H1 (cell line): ENCODE data around the gene SLC30A9. TPM values are rescaled to one million over a fixed set of nuclear protein-coding genes. Genes with fewer than 3 reads are reported as not detected.

Experiments
- CTCF ChIA-PET: fragments of 300-600 bp; sonication (Branson Sonifier 250); formaldehyde crosslinking; loops from one replicate; lab custom pipeline; 2021; ENCODE audit not compliant: partially characterized antibody; lab: Charles Lee
- POLR2A ChIA-PET: fragments of 300-600 bp; sonication (Branson Sonifier 250); formaldehyde crosslinking; loops from one replicate; lab custom pipeline; 2021; ENCODE audit warnings: inconsistent platforms; ENCODE audit not compliant: partially characterized antibody; lab: Charles Lee
- DNase-seq, 2 experiments: peaks; one replicate each; pipeline versions ENCODE4 v3.0.0 to v3.0.0-alpha.2; 2010 to 2022; ENCODE audit warnings: low spot score in 2 of 2, low read depth in 1 of 2, mixed read lengths in 1 of 2
- FAIRE-seq: peaks from 2 replicates; lab custom pipeline; 2011; peaks lifted over from hg19 to GRCh38; lab: Jason Lieb, UNC
- H2AFZ ChIP-seq: 2 replicates; pipeline ENCODE4 v1.8.1; 2012; ENCODE audit warnings: low read length, inconsistent platforms
- H2AK5ac ChIP-seq: 2 replicates; pipeline ENCODE4 v1.6.1; 2013; ENCODE audit warnings: low read depth, low read length
- H2BK120ac ChIP-seq: replicated peaks from 2 replicates; pipeline ENCODE3; 2013; ENCODE audit warnings: low read depth, low read length, inconsistent platforms
- H2BK12ac ChIP-seq: 2 replicates; pipeline ENCODE4 v1.6.1; 2013; ENCODE audit warnings: low read depth, low read length
- H2BK15ac ChIP-seq: 2 replicates; pipeline ENCODE4 v1.6.1; 2013; ENCODE audit warnings: low read length
- H2BK20ac ChIP-seq: 2 replicates; pipeline ENCODE4 v1.6.1; 2013; ENCODE audit warnings: low read length
- H2BK5ac ChIP-seq: 2 replicates; pipeline ENCODE4 v1.6.1; 2013; ENCODE audit warnings: low read depth, low read length
- H3K14ac ChIP-seq: 2 replicates; pipeline ENCODE4 v1.6.1; 2013; ENCODE audit warnings: inconsistent platforms; ENCODE audit not compliant: insufficient read length
- H3K18ac ChIP-seq: 2 replicates; pipeline ENCODE4 v1.6.1; 2013; ENCODE audit warnings: low read length; ENCODE audit errors: extremely low read depth
- H3K23ac ChIP-seq: 2 replicates; pipeline ENCODE4 v1.6.1; 2013; ENCODE audit warnings: inconsistent platforms; ENCODE audit not compliant: insufficient read length
- H3K23me2 ChIP-seq: 2 replicates; pipeline ENCODE4 v1.6.1; 2013; ENCODE audit warnings: low read depth, low read length
- H3K27ac ChIP-seq: 2 replicates; pipeline ENCODE4 v1.6.1; 2011; ENCODE audit warnings: low read depth, low read length, inconsistent platforms
- H3K27me3 ChIP-seq, 4 experiments: replicated peaks in 1 of 4; 1 replicate in 1 of 4; 2 replicates in 3 of 4; pipeline versions ENCODE4 v1.6.1 to v1.8.1; 2011 to 2013; ENCODE audit warnings: low read length in 3 of 4, mild to moderate bottlenecking in 3 of 4, inconsistent platforms in 2 of 4, mixed read lengths in 2 of 4, moderate library complexity in 1 of 4; ENCODE audit not compliant: control insufficient read depth in 3 of 4, insufficient read depth in 3 of 4; ENCODE audit errors: extremely low read depth in 1 of 4
- H3K36me3 ChIP-seq, 4 experiments: 2 replicates each; pipeline versions ENCODE4 v1.6.1 to v1.8.1; 2011 to 2013; ENCODE audit warnings: mild to moderate bottlenecking in 4 of 4, low read length in 3 of 4, moderate library complexity in 2 of 4, control low read depth in 1 of 4, inconsistent platforms in 1 of 4; ENCODE audit not compliant: insufficient read depth in 4 of 4, control insufficient read depth in 2 of 4
- H3K4ac ChIP-seq: replicated peaks from 2 replicates; pipeline ENCODE3; 2013; ENCODE audit warnings: low read length, low read depth, mixed read lengths, inconsistent platforms; ENCODE audit not compliant: insufficient read length
- H3K4me1 ChIP-seq, 4 experiments: replicated peaks in 1 of 4; 1 replicate in 1 of 4; 2 replicates in 3 of 4; pipeline versions ENCODE4 v1.6.1 to v1.8.1; 2011 to 2013; ENCODE audit warnings: low read length in 3 of 4, inconsistent platforms in 2 of 4, mixed read lengths in 1 of 4; ENCODE audit not compliant: insufficient read depth in 4 of 4, control insufficient read depth in 3 of 4
- H3K4me2 ChIP-seq, 2 experiments: 2 replicates each; pipeline versions ENCODE4 v1.6.1 to v1.8.1; 2011 to 2013; ENCODE audit warnings: low read depth in 2 of 2, low read length in 2 of 2, control low read depth in 1 of 2, inconsistent platforms in 1 of 2, mild to moderate bottlenecking in 1 of 2; ENCODE audit not compliant: insufficient read depth in 1 of 2
- H3K4me3 ChIP-seq, 4 experiments: fragments of 200-600, 300-600 bp in 1 of 4; sonication (generic), shearing (Covaris generic), sonication (Bioruptor Twin) in 1 of 4; 2 replicates each; pipeline versions ENCODE4 v1.5.1 to v1.8.1; 2011 to 2016; ENCODE audit warnings: low read length in 4 of 4, low read depth in 3 of 4, control low read depth in 2 of 4, inconsistent platforms in 2 of 4, mild to moderate bottlenecking in 2 of 4, mixed read lengths in 1 of 4, moderate library complexity in 1 of 4; ENCODE audit not compliant: insufficient read depth in 2 of 4; ENCODE audit errors: extremely low read depth in 1 of 4
- H3K56ac ChIP-seq: replicated peaks from 2 replicates; pipeline ENCODE3; 2013; ENCODE audit warnings: low read depth, mild to moderate bottlenecking, mixed read lengths, low read length, inconsistent platforms; ENCODE audit not compliant: insufficient read length
- H3K79me1 ChIP-seq: 2 replicates; pipeline ENCODE4 v1.6.1; 2013; ENCODE audit warnings: low read depth, low read length, control low read depth
- H3K79me2 ChIP-seq, 2 experiments: 2 replicates each; pipeline versions ENCODE4 v1.6.1 to v1.8.1; 2012 to 2013; ENCODE audit warnings: low read length in 2 of 2, mild to moderate bottlenecking in 2 of 2, inconsistent platforms in 1 of 2; ENCODE audit not compliant: insufficient read depth in 2 of 2, control insufficient read depth in 1 of 2
- H3K9ac ChIP-seq, 4 experiments: replicated peaks in 1 of 4; 1 replicate in 1 of 4; 2 replicates in 3 of 4; pipeline versions ENCODE4 v1.6.1 to v1.8.1; 2011 to 2013; ENCODE audit warnings: low read depth in 3 of 4, low read length in 3 of 4, control low read depth in 2 of 4, mild to moderate bottlenecking in 2 of 4, moderate library complexity in 2 of 4, inconsistent platforms in 1 of 4; ENCODE audit errors: extremely low read depth in 1 of 4
- H3K9me3 ChIP-seq, 2 experiments: 2 replicates each; pipeline versions ENCODE4 v1.6.1 to v1.8.1; 2012 to 2013; ENCODE audit warnings: mild to moderate bottlenecking in 2 of 2, moderate library complexity in 2 of 2, control low read depth in 1 of 2, inconsistent platforms in 1 of 2, low read depth in 1 of 2, low read length in 1 of 2, mixed read lengths in 1 of 2; ENCODE audit not compliant: insufficient read depth in 2 of 2
- H4K20me1 ChIP-seq, 2 experiments: replicated peaks in 1 of 2; 2 replicates each; pipeline versions ENCODE3 to v1.8.1; 2011 to 2013; ENCODE audit warnings: inconsistent platforms in 2 of 2, low read length in 2 of 2, mild to moderate bottlenecking in 1 of 2; ENCODE audit not compliant: insufficient read depth in 2 of 2, control insufficient read depth in 1 of 2
- H4K5ac ChIP-seq: 2 replicates; pipeline ENCODE4 v1.6.1; 2013; ENCODE audit warnings: low read length, low read depth, mixed read lengths, inconsistent platforms; ENCODE audit not compliant: insufficient read length
- H4K8ac ChIP-seq: 2 replicates; pipeline ENCODE4 v1.8.0; 2013; ENCODE audit warnings: mild to moderate bottlenecking, moderate library complexity, low read length, inconsistent platforms; ENCODE audit not compliant: insufficient read depth; ENCODE audit errors: extremely low read depth
- H4K91ac ChIP-seq: replicated peaks from 2 replicates; pipeline ENCODE3; 2013; ENCODE audit warnings: low read length, mixed read lengths, inconsistent platforms; ENCODE audit not compliant: insufficient read length
- ATF3 ChIP-seq: IDR thresholded peaks from 2 replicates; pipeline ENCODE4 v1.6.1; 2011; ENCODE audit warnings: low read depth, mild to moderate bottlenecking, low read length; ENCODE audit not compliant: insufficient read depth
- CEBPB ChIP-seq: IDR thresholded peaks from 2 replicates; pipeline ENCODE4 v1.6.1; 2012; ENCODE audit warnings: low read depth, low read length
- CTCF ChIP-seq, 3 experiments: IDR thresholded peaks; 1 replicate in 2 of 3; 2 replicates in 1 of 3; pipeline versions ENCODE4 v1.5.1 to v1.6.1; 2011; ENCODE audit warnings: low read length in 3 of 3, mild to moderate bottlenecking in 3 of 3, inconsistent platforms in 2 of 3, low read depth in 1 of 3, moderate library complexity in 1 of 3; ENCODE audit not compliant: insufficient read depth in 1 of 3; ENCODE audit errors: control extremely low read depth in 1 of 3
- E2F6 ChIP-seq: IDR thresholded peaks from 2 replicates; pipeline ENCODE4 v1.6.1; 2012; ENCODE audit warnings: inconsistent platforms
- FOSL1 ChIP-seq: IDR thresholded peaks from 2 replicates; pipeline ENCODE4 v1.6.1; 2011; ENCODE audit warnings: mild to moderate bottlenecking, low read depth, low read length, moderate library complexity; ENCODE audit not compliant: insufficient read depth
- NRF1 ChIP-seq: IDR thresholded peaks from 2 replicates; pipeline ENCODE4 v1.6.1; 2011; ENCODE audit warnings: mild to moderate bottlenecking, low read depth, low read length, improper control_type of control experiment
- SIRT6 ChIP-seq: IDR thresholded peaks from one replicate; pipeline ENCODE4 v1.7.1; 2012; ENCODE audit warnings: low read length, inconsistent platforms
- SP1 ChIP-seq: IDR thresholded peaks from 2 replicates; pipeline ENCODE4 v1.6.1; 2011; ENCODE audit warnings: low read depth, low read length
- SRF ChIP-seq: IDR thresholded peaks from 2 replicates; pipeline ENCODE4 v1.6.1; 2011; ENCODE audit warnings: mild to moderate bottlenecking, low read depth, low read length, moderate library complexity
- TAF1 ChIP-seq: IDR thresholded peaks from 2 replicates; pipeline ENCODE4 v1.6.1; 2011; ENCODE audit warnings: mild to moderate bottlenecking, low read depth, low read length
- TAF7 ChIP-seq: optimal IDR thresholded peaks from 2 replicates; pipeline ENCODE3; 2011; ENCODE audit warnings: low read depth, mild to moderate bottlenecking, inconsistent platforms, low read length, moderate library complexity, borderline replicate concordance
- WGBS, 2 experiments: shearing (Covaris generic) in 1 of 2; methylation state at CpG; one replicate each; pipeline versions ENCODE4 v1.1.6 to v1.1.7; 2013 to 2015; ENCODE audit warnings: low lambda C conversion rate in 2 of 2, mixed read lengths in 2 of 2, inconsistent platforms in 1 of 2, low coverage in 1 of 2, missing lambda C conversion rate in 1 of 2; ENCODE audit not compliant: insufficient replicate concordance in 2 of 2, insufficient coverage in 1 of 2, insufficient read length in 1 of 2; ENCODE audit errors: extremely low coverage in 1 of 2, missing lambda C conversion rate in 1 of 2; 5-methylcytosine and 5-hydroxymethylcytosine counted together
- polyA plus RNA-seq, 7 experiments: library from polyadenylated mRNA; depleted of rRNA in 3 of 7; stranded (reverse) in 5 of 7; unstranded in 2 of 7; fragments of >200 nt in 5 of 7; fragments of 200-250 nt in 2 of 7; gene quantifications; 1 replicate in 5 of 7; 2 replicates in 1 of 7; 4 replicates in 1 of 7; pipeline versions ENCODE4 v1.2.1 to v1.2.3, GENCODE V29; 2011 to 2013; ENCODE audit warnings: missing spikeins in 2 of 7, mixed read lengths in 2 of 7
- total RNA-seq: library from RNA; stranded (reverse); fragmentation: NEBNext Ultra II Directional; extraction: Animal tissue kit (Norgen Biotek cat#: 25700); gene quantifications from 2 replicates; pipeline ENCODE4 v1.2.1, GENCODE V29; 2021

SLC30A9 gene
- total and polyA plus RNA-seq, 2 of the 8 experiments (the other 6 are each of a cell fraction or from before 2014, with no cell fraction given) = 41.2 to 67.2 TPM

- no peak overlapping the region for H2BK20ac ChIP-seq
- no peaks in the 10 kb centered on the region for H3K27me3 ChIP-seq
- H2BK5ac ChIP-seq = no peak overlapping the region
- H2AK5ac ChIP-seq = no peak overlapping the region
- no peak overlapping the region for H3K18ac ChIP-seq
- no peaks in the 10 kb centered on the region for H3K4me1 ChIP-seq
- peaks cover 0 to 2% of the 10 kb centered on the region in 2 experiments for H4K20me1 ChIP-seq
- H3K36me3 ChIP-seq = peaks cover 0 to 74% (median 18%) of the 10 kb centered on the region in 4 experiments; a peak in 6 of 8 replicates
- H2AFZ ChIP-seq = no peak overlapping the region
- WGBS, 2 experiments = 94% methylated on average over 2 of the region's 2 CpGs; no CpG with 5 or more reads in 1 of the 2 experiments
- ChIA-PET POLR2A (no interaction called here), CTCF (no interaction called here)
- no peak overlapping the region for H3K27ac ChIP-seq
- H3K79me2 ChIP-seq = peaks cover 0 to 32% of the 10 kb centered on the region in 2 experiments; a peak in 3 of 4 replicates
- H3K79me1 ChIP-seq = no peaks in the 10 kb centered on the region
- H2BK120ac ChIP-seq = no peak overlapping the region
- peak; percentile 24 for FAIRE-seq
- H3K56ac ChIP-seq = no peak overlapping the region
- no peak overlapping the region for H3K4ac ChIP-seq
- H4K8ac ChIP-seq = no peak overlapping the region
- no peak overlapping the region for H3K4me3 ChIP-seq
- no peak overlapping the region for H4K5ac ChIP-seq
- no peak overlapping the region for H2BK15ac ChIP-seq
- H3K23ac ChIP-seq = no peak overlapping the region
- no peak overlapping the region for H2BK12ac ChIP-seq
- H3K9ac ChIP-seq = no peak overlapping the region
- H3K14ac ChIP-seq = no peak overlapping the region
- no peaks in the 10 kb centered on the region for H3K23me2 ChIP-seq
- H3K4me2 ChIP-seq = no peak overlapping the region
- DNase-seq = no peak
- H3K9me3 ChIP-seq = no peaks in the 10 kb centered on the region
- H4K91ac ChIP-seq = no peak overlapping the region
- TF ChIP-seq TAF1 (no peak), TAF7 (no peak), SP1 (no peak), NRF1 (no peak), SIRT6 (no peak), CEBPB (no peak), CTCF (IDR thresholded peaks at IDR 0.05; ENCODE audit: control extremely low read depth in 1 of 3, insufficient read depth in 1 of 3, low read depth in 1 of 3, low read length in 3 of 3) (no peak), FOSL1 (no peak), E2F6 (no peak), ATF3 (no peak), SRF (no peak)
Observed at GRCh38 chr4:41943506-41943905, 46.8 kb upstream of the SLC30A9 start.
